ENCODE results near the gene JPH3.

- TF ChIP-seq CTCF (IDR thresholded peaks at IDR 0.05; ENCODE audit: poor library complexity) (no peak), EZH2phosphoT487 (IDR thresholded peaks at IDR 0.05; ENCODE audit: low read depth, severe bottlenecking, unreplicated experiment) (no peak)
Measured at GRCh38 chr16:87584271-87584670, 18.0 kb upstream of the JPH3 start.
